C4-2B (cell line): ENCODE results near the gene PTPRU.
"Not testable (repeated sequence)": the region's sequence is repeated elsewhere in the genome, so short reads cannot be mapped to it uniquely, and the experiment has no call there.

Experiments
- H3K27ac ChIP-seq: fragments of 450-650 bp; 2 replicates; pipeline ENCODE4 v1.5.1; 2017
- CTCF ChIP-seq: fragments of 450-650 bp; conservative IDR thresholded peaks from 2 replicates; pipeline ENCODE4 v1.5.1; 2017; ENCODE audit warnings: mild to moderate bottlenecking
- ZFX ChIP-seq: fragments of 450-650 bp; IDR thresholded peaks from 2 replicates; pipeline ENCODE4 v1.6.1; 2017

PTPRU gene

GRCh38 chr1:29210278-29211085 is 25.8 kb upstream of the PTPRU start:
- no peak overlapping the region for H3K27ac ChIP-seq
- TF ChIP-seq ZFX (no peak), CTCF (no peak)

- no peak overlapping the region for H3K27ac ChIP-seq
- no peak for TF ChIP-seq CTCF
- no peak for TF ChIP-seq ZFX
Observed at GRCh38 chr1:29211086-29212030, 25.0 kb upstream of the PTPRU start.

GRCh38 chr1:29213055-29213454 is 23.3 kb upstream of the PTPRU start:
- no peak overlapping the region for H3K27ac ChIP-seq
- no peak for TF ChIP-seq CTCF
- no peak for TF ChIP-seq ZFX

GRCh38 chr1:29217633-29218032 is 18.7 kb upstream of the PTPRU start:
- H3K27ac ChIP-seq = no peak overlapping the region
- TF ChIP-seq CTCF = no peak
- no peak for TF ChIP-seq ZFX

- no peak overlapping the region for H3K27ac ChIP-seq
- TF ChIP-seq ZFX = no peak
- no peak for TF ChIP-seq CTCF
Observed at GRCh38 chr1:29218223-29218622, 18.1 kb upstream of the PTPRU start.

- TF ChIP-seq CTCF (no peak), ZFX (no peak)
- no peak overlapping the region for H3K27ac ChIP-seq
Observed at GRCh38 chr1:29221296-29221695, 15.0 kb upstream of the PTPRU start.

GRCh38 chr1:29222260-29222659 is 14.1 kb upstream of the PTPRU start:
- not testable (repeated sequence) for H3K27ac ChIP-seq
